HG03354 (cell line): ENCODE data around the gene DNM3.

ENCODE experiments used
- ATAC-seq: cut with Tn5 transposase; IDR thresholded peaks from one replicate; pipeline ENCODE4 v1.9.1; 2021; ENCODE audit warnings: mild to moderate bottlenecking; ENCODE audit not compliant: unreplicated experiment, poor library complexity, severe bottlenecking

DNM3 gene

GRCh38 chr1:172390683-172391551 lies 549.6 kb downstream of the DNM3 start:
- peak; percentile 59 for ATAC-seq

GRCh38 chr1:172391976-172392375 lies 550.7 kb downstream of the DNM3 start:
- no peak for ATAC-seq

DNA sequence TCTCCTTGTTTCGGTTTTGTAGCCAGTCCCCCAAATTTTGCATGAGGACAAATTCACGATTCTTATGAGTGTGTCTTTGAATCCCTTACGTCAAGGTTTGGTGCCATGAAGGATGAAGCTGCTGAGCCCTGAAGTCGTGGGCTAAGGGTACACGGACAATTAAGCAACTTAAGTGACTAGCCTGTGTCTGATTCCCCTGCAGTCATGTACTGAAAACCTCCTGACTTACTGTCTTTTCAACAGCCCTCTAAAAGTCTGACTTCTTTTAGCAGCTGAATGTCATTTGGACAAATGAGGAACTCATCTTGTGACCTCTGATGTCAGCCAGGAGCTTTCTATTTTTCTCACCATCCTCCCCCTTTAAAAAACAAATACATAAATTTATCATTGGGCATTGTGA lies 552.1 kb downstream of the DNM3 start:
- no peak for ATAC-seq

DNA sequence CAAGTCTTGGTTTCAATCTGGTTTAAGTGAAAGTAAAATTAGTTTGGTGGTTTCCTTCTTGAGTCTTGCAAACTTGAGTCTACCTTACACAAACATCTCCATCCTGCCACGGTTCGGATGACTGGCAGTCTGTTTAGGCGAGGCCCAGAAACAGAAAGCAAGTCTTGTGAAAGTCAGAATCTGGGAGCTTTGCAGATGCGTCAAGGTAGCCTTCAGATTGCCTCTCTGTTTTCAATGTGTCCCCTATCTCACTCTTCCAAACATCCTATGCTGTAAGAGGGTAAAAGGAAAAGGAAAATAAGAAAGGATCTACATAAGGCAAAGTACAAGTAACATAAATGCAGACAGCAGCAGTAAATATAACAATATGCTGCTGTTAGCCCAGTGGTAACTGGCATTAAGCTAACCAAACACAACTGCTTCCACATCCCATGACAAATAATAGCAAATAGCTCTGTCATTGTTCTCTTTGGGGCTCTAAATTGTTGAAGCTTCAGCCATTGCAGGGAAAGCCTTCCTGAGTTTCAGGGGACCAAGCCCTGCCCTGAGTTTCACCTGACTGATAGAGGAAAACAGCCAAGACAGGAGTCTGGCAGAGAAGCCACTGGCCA lies 552.9 kb downstream of the DNM3 start:
- peak; percentile 87 for ATAC-seq

DNA sequence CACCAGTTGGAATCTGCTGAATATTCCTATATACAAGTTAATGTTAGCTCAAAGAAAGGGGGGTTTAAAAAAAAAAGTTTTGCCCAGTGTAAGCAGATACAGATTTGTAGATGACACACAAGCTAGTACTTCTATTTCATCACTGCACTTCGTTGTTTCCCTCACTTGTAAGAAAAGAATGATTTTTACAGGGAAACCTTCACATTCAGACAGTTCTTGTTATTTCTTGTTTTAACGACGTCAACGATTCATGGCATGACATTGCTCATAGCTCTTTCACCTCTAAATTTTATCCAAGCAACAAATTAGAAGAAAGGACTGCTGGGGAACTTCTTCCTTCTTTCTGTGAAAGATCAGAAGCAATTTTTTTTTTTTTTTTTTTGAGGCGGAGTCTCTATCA lies 553.5 kb downstream of the DNM3 start:
- ATAC-seq = no peak

DNA sequence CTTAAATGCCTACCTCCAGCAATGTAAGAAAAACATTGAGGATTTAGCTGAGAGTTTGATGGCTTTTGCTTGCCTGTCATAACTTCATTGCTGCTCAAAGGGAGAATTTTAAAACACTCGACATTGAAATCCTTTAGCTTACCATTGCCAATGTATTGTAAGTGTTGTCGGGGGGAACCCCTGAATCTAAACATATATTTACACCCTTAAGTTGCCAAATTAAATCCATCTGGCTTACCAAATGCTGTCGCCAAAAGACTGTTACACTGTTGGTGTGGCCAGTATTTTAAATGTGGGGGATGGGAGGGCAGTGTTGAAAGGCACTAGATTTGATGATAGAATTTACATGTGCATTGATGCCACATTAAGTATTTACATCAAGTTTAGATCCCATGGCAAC lies 554.3 kb downstream of the DNM3 start:
- ATAC-seq = no peak

DNA sequence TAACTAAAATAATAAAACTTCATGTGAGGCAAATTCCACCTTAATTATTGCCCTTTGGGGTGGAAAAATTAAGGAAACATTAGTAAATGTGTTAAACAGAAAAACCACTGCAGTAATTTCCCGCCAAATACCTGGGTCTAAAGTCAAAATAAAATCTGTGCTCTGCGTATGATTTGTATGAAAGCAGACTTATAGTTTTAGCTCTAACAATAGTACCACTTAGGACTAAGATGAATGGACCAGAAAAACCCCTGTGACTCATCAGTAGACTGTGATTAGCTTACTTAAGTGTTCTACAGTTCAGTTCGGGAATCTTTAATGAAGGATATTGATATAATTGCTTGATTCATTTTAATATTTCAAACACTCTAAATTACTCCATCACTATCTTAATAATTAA lies 555.9 kb downstream of the DNM3 start:
- no peak for ATAC-seq

DNA sequence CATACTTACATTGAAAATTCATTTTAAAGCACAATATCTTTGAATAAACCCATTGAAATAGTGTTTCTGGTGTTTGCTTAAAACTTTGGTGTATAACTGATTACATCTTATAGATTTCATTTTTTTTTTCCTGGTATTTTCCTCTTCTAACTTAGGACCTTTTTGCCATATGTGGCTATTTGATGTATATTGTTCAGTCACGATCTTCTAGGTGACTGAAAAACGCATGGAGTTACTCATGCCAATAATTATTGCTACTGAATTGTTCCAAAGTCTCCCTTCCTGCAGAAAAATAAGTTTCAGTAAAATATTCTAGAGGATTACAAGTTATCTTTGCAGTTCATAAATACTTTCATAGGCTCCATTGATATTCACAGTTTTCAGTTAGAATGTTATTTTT lies 556.3 kb downstream of the DNM3 start:
- no peak for ATAC-seq

DNA sequence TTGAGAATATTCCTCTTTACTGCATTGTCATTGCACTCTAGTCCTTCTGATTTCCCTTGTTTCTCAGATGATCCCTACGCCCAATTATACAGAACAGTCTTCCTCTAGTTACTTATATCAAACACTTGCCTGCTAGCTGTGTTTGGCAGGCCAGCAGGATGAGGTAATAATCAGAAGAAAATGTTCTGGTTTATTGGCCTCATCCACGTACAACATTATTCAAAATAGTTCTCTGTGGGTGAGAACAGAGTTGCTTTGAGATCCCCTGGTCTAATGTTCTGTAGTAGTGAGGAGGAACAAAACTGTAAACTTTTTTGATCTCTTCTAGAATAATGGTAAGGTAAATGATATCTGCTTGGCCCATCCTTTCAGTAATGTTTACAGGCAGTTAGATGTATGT lies 556.9 kb downstream of the DNM3 start:
- no peak for ATAC-seq

- no peak for ATAC-seq
Observed at GRCh38 chr1:172398970-172399755, 557.9 kb downstream of the DNM3 start.

DNA sequence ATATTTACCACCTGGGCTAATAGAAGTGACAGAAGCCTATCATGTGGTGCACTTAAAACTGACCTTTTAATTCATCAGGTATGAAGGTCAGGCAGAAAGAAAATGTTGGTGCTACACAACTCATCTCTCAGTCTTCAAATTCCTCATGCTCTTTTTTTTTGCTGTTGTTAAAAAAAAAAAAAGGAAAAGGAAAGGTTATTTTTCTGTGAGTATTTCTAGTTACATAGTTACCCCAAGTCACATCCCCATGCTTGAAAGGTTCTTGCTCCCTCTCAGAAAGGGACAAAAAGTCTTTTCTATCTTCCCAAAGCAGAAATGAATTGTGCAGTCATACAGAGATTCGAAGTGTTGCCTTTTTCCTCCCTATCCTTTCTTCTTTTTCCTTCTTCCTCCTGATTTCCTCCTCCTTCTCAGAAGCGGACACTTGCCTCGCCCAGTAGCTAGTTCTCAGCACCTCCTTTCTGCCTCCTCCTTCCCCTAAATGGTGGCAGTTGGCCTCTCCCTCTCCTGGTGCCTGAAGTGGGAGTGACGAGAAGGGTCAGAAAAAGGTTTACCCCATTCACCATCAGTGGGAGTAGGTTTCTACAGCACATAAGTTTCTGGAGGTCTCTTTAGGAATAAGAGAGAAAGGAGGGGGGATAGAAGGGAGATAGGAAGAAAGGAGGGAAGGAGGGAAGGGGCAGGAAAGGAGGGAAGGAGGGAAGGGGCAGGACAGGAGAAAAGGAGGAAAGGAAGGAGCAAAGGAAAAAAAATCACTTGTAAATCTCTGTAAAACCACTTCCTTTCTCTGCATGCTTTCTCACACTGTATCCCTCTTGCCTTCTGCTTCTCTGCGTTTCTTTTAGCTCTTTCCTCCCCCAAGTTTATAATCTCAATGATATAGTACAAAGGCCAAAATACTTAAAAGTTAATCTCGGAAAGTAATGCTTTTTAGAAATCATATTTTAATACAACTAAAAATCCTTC lies 558.7 kb downstream of the DNM3 start:
- ATAC-seq = no peak

GRCh38 chr1:172400722-172401105 lies 559.4 kb downstream of the DNM3 start:
- no peak for ATAC-seq

DNA sequence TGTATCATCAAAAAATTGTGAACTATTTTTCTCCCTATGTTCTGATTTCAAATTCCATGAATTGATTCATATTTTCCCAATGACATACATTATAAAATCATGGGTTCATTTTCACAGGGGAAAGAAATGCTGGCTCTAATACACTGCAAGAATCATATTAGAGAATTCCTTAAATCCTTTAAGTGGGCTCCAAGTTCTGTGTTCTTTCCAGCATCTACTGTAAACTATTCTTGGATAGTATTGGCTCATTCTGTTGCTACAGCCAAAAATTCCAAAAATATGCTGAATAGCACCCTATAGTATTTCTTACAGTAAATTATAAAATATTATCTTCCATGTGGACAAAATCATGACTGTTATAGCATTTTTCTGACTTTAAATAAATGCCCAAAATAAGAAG lies 560.2 kb downstream of the DNM3 start:
- ATAC-seq = no peak

GRCh38 chr1:172401892-172402291 lies 560.6 kb downstream of the DNM3 start:
- no peak for ATAC-seq

DNA sequence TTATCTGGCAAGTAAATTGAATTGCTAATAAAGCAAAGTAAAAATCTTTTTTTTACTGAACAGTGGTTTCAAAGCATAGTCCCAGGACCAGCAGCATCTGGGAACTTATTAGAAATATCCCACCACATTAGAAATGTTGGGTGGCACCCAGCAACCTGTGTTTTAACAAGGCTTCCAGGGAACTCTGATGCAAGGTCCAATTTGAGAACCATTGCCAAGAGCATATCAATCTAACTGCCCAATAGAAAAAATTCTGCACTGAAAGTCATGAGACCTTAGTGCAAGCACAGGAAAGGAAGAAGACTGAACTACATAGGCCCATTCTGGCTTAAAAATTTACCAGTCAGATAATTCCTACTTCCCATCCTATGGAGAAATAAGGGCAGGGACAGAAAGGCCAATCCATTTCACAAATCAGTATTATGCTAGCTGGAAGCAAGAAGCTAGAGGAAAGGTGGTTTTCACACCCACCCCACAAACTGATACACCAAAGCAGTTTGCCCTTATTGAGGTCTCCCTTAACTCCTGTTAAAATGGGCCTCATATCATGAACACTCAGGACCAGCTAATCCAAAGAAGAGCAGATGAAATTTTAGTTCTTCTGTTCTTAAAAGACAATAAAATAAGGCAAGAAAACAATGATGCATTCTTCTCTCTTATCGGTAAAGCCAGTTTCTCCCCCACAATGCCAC lies 561.7 kb downstream of the DNM3 start:
- no peak for ATAC-seq

DNA sequence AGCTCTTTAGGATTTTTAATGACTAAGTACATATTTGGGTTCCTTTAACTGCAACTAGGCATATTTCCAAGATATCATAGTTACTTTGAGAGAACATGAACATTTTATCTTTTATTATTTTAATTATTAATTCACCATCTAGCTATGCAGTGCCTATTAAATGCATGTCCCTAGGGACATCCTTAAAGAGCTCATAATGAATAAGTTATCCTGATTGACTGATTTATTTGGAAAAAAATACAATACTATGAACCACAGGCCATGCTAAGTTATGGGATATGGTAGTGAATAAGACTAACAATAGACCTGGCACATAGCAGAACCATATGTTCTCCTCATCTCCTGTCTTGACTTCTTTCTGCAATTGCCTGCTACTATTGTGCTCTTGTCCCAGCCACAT lies 562.8 kb downstream of the DNM3 start:
- no peak for ATAC-seq

GRCh38 chr1:172405912-172406311 lies 564.6 kb downstream of the DNM3 start:
- no peak for ATAC-seq

GRCh38 chr1:172406968-172407367 lies 565.7 kb downstream of the DNM3 start:
- no peak for ATAC-seq

DNA sequence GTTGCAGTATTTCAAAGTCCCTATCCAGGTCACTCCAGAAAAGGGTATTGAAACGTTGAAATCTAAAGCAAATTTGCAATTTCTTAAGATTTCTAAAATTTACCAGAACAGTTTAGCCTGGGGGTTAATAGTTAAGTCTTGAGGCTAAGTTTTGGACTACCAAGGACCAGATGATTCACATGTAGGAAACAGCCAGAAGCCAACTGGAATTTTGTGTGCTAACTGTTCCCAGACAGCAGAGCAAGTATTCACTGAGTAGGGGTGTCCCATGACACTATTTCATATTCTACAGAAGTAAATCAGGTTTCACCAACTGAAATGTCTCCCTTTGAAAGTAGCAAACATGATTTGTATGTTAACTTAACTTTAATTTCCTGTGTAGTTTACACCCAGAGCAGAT lies 567.7 kb downstream of the DNM3 start:
- no peak for ATAC-seq
